Smooth muscle cell (in vitro differentiated cells): Measurements from ENCODE around the gene RPS27. TPM values are rescaled to one million over a fixed set of nuclear protein-coding genes. Genes with fewer than 3 reads are reported as not detected.
"Not testable (repeated sequence)": the region's sequence is repeated elsewhere in the genome, so short reads cannot be mapped to it uniquely, and the experiment has no call there.

Experiments used
- DNase-seq: peaks from one replicate; lab custom pipeline; 2025; ENCODE audit not compliant: unreplicated experiment; lab: John Stamatoyannopoulos, UW
- H2AFZ ChIP-seq: fragments of 200-600 bp; sonication (generic); 2 replicates; pipeline ENCODE4 v1.6.0; 2016; ENCODE audit warnings: antibody characterized with exemption, low read depth, mild to moderate bottlenecking
- H3F3A ChIP-seq: fragments of 200-600 bp; sonication (generic); 2 replicates; pipeline ENCODE4 v1.6.0; 2017; ENCODE audit warnings: antibody characterized with exemption, low read depth
- H3K27ac ChIP-seq: fragments of 200-600 bp; sonication (generic); 2 replicates; pipeline ENCODE4 v1.5.1; 2016; ENCODE audit warnings: low read depth, mild to moderate bottlenecking
- H3K27me3 ChIP-seq: fragments of 200-600 bp; sonication (generic); 2 replicates; pipeline ENCODE4 v1.6.1; 2016; ENCODE audit warnings: low read depth, mild to moderate bottlenecking
- H3K36me3 ChIP-seq: fragments of 200-600 bp; sonication (generic); 2 replicates; pipeline ENCODE4 v1.5.1; 2016; ENCODE audit warnings: low read depth
- H3K4me1 ChIP-seq: fragments of 200-600 bp; sonication (generic); 2 replicates; pipeline ENCODE4 v1.5.1; 2016; ENCODE audit warnings: low read depth
- H3K4me2 ChIP-seq: fragments of 200-600 bp; sonication (generic); 2 replicates; pipeline ENCODE4 v1.6.0; 2016; ENCODE audit warnings: mild to moderate bottlenecking
- H3K4me3 ChIP-seq: fragments of 200-600 bp; sonication (generic); 2 replicates; pipeline ENCODE4 v1.5.1; 2016; ENCODE audit warnings: mild to moderate bottlenecking
- H3K79me2 ChIP-seq: fragments of 200-600 bp; sonication (generic); 2 replicates; pipeline ENCODE4 v1.6.0; 2016; ENCODE audit warnings: low read depth, mild to moderate bottlenecking
- H3K9ac ChIP-seq: fragments of 200-600 bp; sonication (generic); 2 replicates; pipeline ENCODE4 v1.6.0; 2016; ENCODE audit warnings: low read depth
- H3K9me3 ChIP-seq: fragments of 200-600 bp; sonication (generic); replicated peaks from 2 replicates; pipeline ENCODE4 v1.5.1; 2016; ENCODE audit warnings: low read depth
- H4K20me1 ChIP-seq: fragments of 200-600 bp; sonication (generic); 2 replicates; pipeline ENCODE4 v1.6.0; 2016; ENCODE audit warnings: low read depth
- CTCF ChIP-seq: fragments of 200-600 bp; sonication (generic); IDR thresholded peaks from 2 replicates; pipeline ENCODE4 v1.5.1; 2017; ENCODE audit warnings: borderline replicate concordance, mild to moderate bottlenecking, antibody characterized with exemption; ENCODE audit not compliant: insufficient read depth, poor library complexity, severe bottlenecking
- WGBS: methylation state at CpG from one replicate; pipeline ENCODE4 v1.1.7; 2016; ENCODE audit warnings: low lambda C conversion rate; 5-methylcytosine and 5-hydroxymethylcytosine counted together
- polyA plus RNA-seq: library from polyadenylated mRNA; unstranded; fragments of >200 nt; fragmentation: Nextera tagmentation; extraction: Ambion mirVana; gene quantifications from 2 replicates; pipeline ENCODE4 v1.2.1, GENCODE V29; 2016
- total RNA-seq: library from RNA; depleted of rRNA; stranded (reverse); fragments of >200 nt; gene quantifications from 2 replicates; pipeline ENCODE4 v1.2.3, GENCODE V29; 2014

The RPS27 gene
- total and polyA plus RNA-seq, 2 experiments from 2014 or later = 1,522 to 3,702 TPM

DNA sequence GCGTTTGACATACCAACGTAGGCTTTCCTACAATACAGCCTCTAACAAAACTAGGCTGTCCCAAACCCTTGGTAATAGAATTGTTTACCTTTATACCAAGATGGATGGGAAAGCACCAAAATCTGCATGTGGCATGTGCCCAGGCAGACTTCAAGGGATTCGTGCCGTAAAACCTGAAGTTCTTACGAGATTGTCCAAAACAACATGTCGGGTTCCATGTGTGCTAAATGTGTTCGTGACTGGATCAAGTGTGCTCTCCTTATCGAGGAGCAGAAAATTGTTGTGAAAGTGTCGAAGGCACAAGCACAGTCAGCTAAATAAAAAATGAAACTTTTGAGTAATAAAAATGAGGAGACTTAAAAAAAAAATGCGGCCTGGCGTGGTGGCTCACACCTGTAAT lies 5.1 kb downstream of the RPS27 start:
- Histone ChIP-seq H4K20me1 (peaks cover 35% of the 10 kb centered on the region), H3K27ac (no peak overlapping the region), H3K9ac (no peak overlapping the region), H3K4me1 (peaks cover 12% of the 10 kb centered on the region), H3K36me3 (peaks cover 9% of the 10 kb centered on the region), H2AFZ (no peak overlapping the region), H3K4me3 (no peak overlapping the region), H3K4me2 (no peak overlapping the region), H3K27me3 (no peaks in the 10 kb centered on the region), H3F3A (peaks cover 18% of the 10 kb centered on the region), H3K79me2 (peaks cover 15% of the 10 kb centered on the region), H3K9me3 (no peaks in the 10 kb centered on the region)
- no peak for TF ChIP-seq CTCF
- WGBS = 95% methylated on average over 11 of the region's 11 CpGs
- no peak for DNase-seq

GRCh38 chr1:153996882-153997281 lies 6.3 kb downstream of the RPS27 start:
- H3K9me3 ChIP-seq, H3K4me2 ChIP-seq, H3K4me1 ChIP-seq, H3K79me2 ChIP-seq, H3K27ac ChIP-seq, H2AFZ ChIP-seq, H3K4me3 ChIP-seq, DNase-seq, H3K36me3 ChIP-seq, H3K27me3 ChIP-seq, H3K9ac ChIP-seq: not testable (repeated sequence)
- Histone ChIP-seq H3F3A (peaks cover 17% of the 10 kb centered on the region), H4K20me1 (peaks cover 25% of the 10 kb centered on the region)
- WGBS = 95% methylated on average over 10 of the region's 10 CpGs

GRCh38 chr1:154000420-154000819 lies 9.9 kb downstream of the RPS27 start:
- Histone ChIP-seq H3F3A (peaks cover 3% of the 10 kb centered on the region), H3K27me3 (no peaks in the 10 kb centered on the region), H3K79me2 (no peaks in the 10 kb centered on the region), H2AFZ (no peak overlapping the region), H3K4me3 (no peak overlapping the region), H3K4me2 (no peak overlapping the region), H4K20me1 (no peaks in the 10 kb centered on the region), H3K9ac (no peak overlapping the region), H3K36me3 (peaks cover 3% of the 10 kb centered on the region), H3K27ac (no peak overlapping the region), H3K4me1 (no peaks in the 10 kb centered on the region), H3K9me3 (no peaks in the 10 kb centered on the region)
- TF ChIP-seq CTCF = no peak
- 76% methylated on average over 4 of the region's 4 CpGs for WGBS
- no peak for DNase-seq

- no peak for DNase-seq
- no peaks in the 10 kb centered on the region for H3K4me1 ChIP-seq
- no peaks in the 10 kb centered on the region for H3F3A ChIP-seq
- WGBS = 97% methylated on average over 3 of the region's 3 CpGs
- no peak overlapping the region for H3K4me2 ChIP-seq
- H3K9me3 ChIP-seq = no peaks in the 10 kb centered on the region
- no peaks in the 10 kb centered on the region for H3K27me3 ChIP-seq
- H3K9ac ChIP-seq = no peak overlapping the region
- TF ChIP-seq CTCF = no peak
- no peak overlapping the region for H3K27ac ChIP-seq
- H3K4me3 ChIP-seq = no peak overlapping the region
- H3K79me2 ChIP-seq = no peaks in the 10 kb centered on the region
- H4K20me1 ChIP-seq = no peaks in the 10 kb centered on the region
- H3K36me3 ChIP-seq = no peaks in the 10 kb centered on the region
- no peak overlapping the region for H2AFZ ChIP-seq
These were observed 15.6 kb downstream of the RPS27 start for GRCh38 chr1:154006136-154006535.
